ENCODE results near the gene ZSWIM9.

The ZSWIM9 gene

GRCh38 chr19:48149430-48149829 is 21.1 kb upstream of the ZSWIM9 start (continued):
- TF ChIP-seq ZNF114 (tag by site-specific recombination; IDR thresholded peaks at IDR 0.05) (no peak), ZNF184 (tag by site-specific recombination; IDR thresholded peaks at IDR 0.05) (no peak), ZSCAN30 (tag by site-specific recombination; IDR thresholded peaks at IDR 0.05) (no peak), ZNF26 (tag by site-specific recombination; IDR thresholded peaks at IDR 0.05) (no peak), ZNF155 (tag by site-specific recombination; IDR thresholded peaks at IDR 0.05) (no peak)

- Histone ChIP-seq H3K36me3 (ENCODE audit: control insufficient read depth in 2 of 2, insufficient read depth in 1 of 2, low read length in 2 of 2) (peaks cover 71 to 78% of the 10 kb centered on the region in 2 experiments), H3K4me1 (ENCODE audit: control insufficient read depth, insufficient read depth, low read length) (no peaks in the 10 kb centered on the region), H3K9me3 (ENCODE audit: control insufficient read depth, insufficient read depth, low read depth, low read length) (no peaks in the 10 kb centered on the region), H3K4me3 (ENCODE audit: low read depth, low read length) (no peak overlapping the region), H3K27ac (ENCODE audit: extremely low read depth, low read depth, low read length) (no peak overlapping the region)
- TF ChIP-seq ZNF654 (tag by site-specific recombination; IDR thresholded peaks at IDR 0.05; ENCODE audit: low read depth) (peak; percentile 57), HOXC10 (CRISPR knock-in tag; IDR thresholded peaks at IDR 0.05) (no peak), ZNF174 (tag by site-specific recombination; IDR thresholded peaks at IDR 0.05) (no peak), ZNF629 (tag by site-specific recombination; IDR thresholded peaks at IDR 0.05) (peak; percentile 50), ZNF10 (tag by site-specific recombination; IDR thresholded peaks at IDR 0.05) (0 out of 2 replicates have a peak, but pooled peaks have one; percentile 11), ZBTB44 (tag by site-specific recombination; IDR thresholded peaks at IDR 0.05) (peak; percentile 73), ZNF558 (tag by site-specific recombination; IDR thresholded peaks at IDR 0.05) (0 out of 2 replicates have a peak, but pooled peaks have one; percentile 50), REST (tag by site-specific recombination; IDR thresholded peaks at IDR 0.05) (no peak), ZNF529 (tag by site-specific recombination; IDR thresholded peaks at IDR 0.05; ENCODE audit: insufficient replicate concordance) (no peak), CTCF (tag by site-specific recombination; IDR thresholded peaks at IDR 0.05) (peak; percentile 36; the same call in 1 of the 2 replicates), ZBTB17 (tag by site-specific recombination; IDR thresholded peaks at IDR 0.05) (peak; percentile 43; the same call in 1 of the 2 replicates), ZNF660 (tag by site-specific recombination; IDR thresholded peaks at IDR 0.05) (peak; percentile 48; the same call in 1 of the 2 replicates)
- CTCF ChIA-PET = interaction anchor here (0.6 to 5.2 kb wide), 24 partner anchors 9 to 1701 kb away, joined by 3 to 56 read pairs (median 4); partner anchors contain the start of gene PLA2G4C
- POLR2A ChIA-PET = no interaction called here
Observed at GRCh38 chr19:48152551-48152950, 17.9 kb upstream of the ZSWIM9 start.

Data from HEK293 (cell line).